ENCODE measurements around the gene STEAP2.
"Not testable (repeated sequence)": the region's sequence is repeated elsewhere in the genome, so short reads cannot be mapped to it uniquely, and the experiment has no call there.

STEAP2 gene

GRCh38 chr7:90211391-90212148, at the start of gene STEAP2:
TSS of gene STEAP2 (plus strand) at chr7:90211740. CDS start at chr7:90225083, 13,343 bp downstream.
- DNase-seq (ENCODE audit: low spot score): peak; percentile 91

- DNase-seq (ENCODE audit: low spot score): no peak
Observed at GRCh38 chr7:90163534-90163933, 48.0 kb upstream of the STEAP2 start.

- DNase-seq (ENCODE audit: low spot score): no peak
Observed at GRCh38 chr7:90165724-90166123, 45.8 kb upstream of the STEAP2 start.

GRCh38 chr7:90166153-90166552, 45.4 kb upstream of the STEAP2 start:
- no peak for DNase-seq (ENCODE audit: low spot score)

GRCh38 chr7:90167361-90167760, 44.2 kb upstream of the STEAP2 start:
- DNase-seq (ENCODE audit: low spot score): no peak

- no peak for DNase-seq (ENCODE audit: low spot score)
Observed at GRCh38 chr7:90169891-90170290, 41.6 kb upstream of the STEAP2 start.

- no peak for DNase-seq (ENCODE audit: low spot score)
Observed at GRCh38 chr7:90172121-90172520, 39.4 kb upstream of the STEAP2 start.

GRCh38 chr7:90172624-90173023, 38.9 kb upstream of the STEAP2 start:
- no peak for DNase-seq (ENCODE audit: low spot score)

- DNase-seq (ENCODE audit: low spot score): no peak
Observed at GRCh38 chr7:90173127-90173844, 38.3 kb upstream of the STEAP2 start.

GRCh38 chr7:90175667-90176066, 35.9 kb upstream of the STEAP2 start:
- DNase-seq (ENCODE audit: low spot score): no peak

GRCh38 chr7:90176195-90176594, 35.3 kb upstream of the STEAP2 start:
- no peak for DNase-seq (ENCODE audit: low spot score)

- DNase-seq (ENCODE audit: low spot score): no peak
Observed at GRCh38 chr7:90178166-90178565, 33.4 kb upstream of the STEAP2 start.

- DNase-seq (ENCODE audit: low spot score): no peak
Observed at GRCh38 chr7:90178679-90179278, 32.8 kb upstream of the STEAP2 start.

GRCh38 chr7:90180011-90180585, 31.4 kb upstream of the STEAP2 start:
- no peak for DNase-seq (ENCODE audit: low spot score)

GRCh38 chr7:90180649-90181048, 30.9 kb upstream of the STEAP2 start:
- DNase-seq (ENCODE audit: low spot score): no peak

GRCh38 chr7:90181485-90181884, 30.1 kb upstream of the STEAP2 start:
- no peak for DNase-seq (ENCODE audit: low spot score)

- DNase-seq (ENCODE audit: low spot score): not testable (repeated sequence)
Observed at GRCh38 chr7:90186290-90186689, 25.2 kb upstream of the STEAP2 start.

- DNase-seq (ENCODE audit: low spot score): no peak
Observed at GRCh38 chr7:90187507-90188050, 24.0 kb upstream of the STEAP2 start.

- DNase-seq (ENCODE audit: low spot score): no peak
Observed at GRCh38 chr7:90188281-90188680, 23.3 kb upstream of the STEAP2 start.

GRCh38 chr7:90190995-90191394, 20.5 kb upstream of the STEAP2 start:
- no peak for DNase-seq (ENCODE audit: low spot score)

GRCh38 chr7:90191648-90192047, 19.9 kb upstream of the STEAP2 start:
- DNase-seq (ENCODE audit: low spot score): no peak
